Measurements from ENCODE around the gene FGFR3. TPM values are rescaled to one million over a fixed set of nuclear protein-coding genes. Genes with fewer than 3 reads are reported as not detected.

The FGFR3 gene
- total RNA-seq, 3 donors from 2014 or later = 25.5 to 79.1 (median 31.2) TPM

DNA sequence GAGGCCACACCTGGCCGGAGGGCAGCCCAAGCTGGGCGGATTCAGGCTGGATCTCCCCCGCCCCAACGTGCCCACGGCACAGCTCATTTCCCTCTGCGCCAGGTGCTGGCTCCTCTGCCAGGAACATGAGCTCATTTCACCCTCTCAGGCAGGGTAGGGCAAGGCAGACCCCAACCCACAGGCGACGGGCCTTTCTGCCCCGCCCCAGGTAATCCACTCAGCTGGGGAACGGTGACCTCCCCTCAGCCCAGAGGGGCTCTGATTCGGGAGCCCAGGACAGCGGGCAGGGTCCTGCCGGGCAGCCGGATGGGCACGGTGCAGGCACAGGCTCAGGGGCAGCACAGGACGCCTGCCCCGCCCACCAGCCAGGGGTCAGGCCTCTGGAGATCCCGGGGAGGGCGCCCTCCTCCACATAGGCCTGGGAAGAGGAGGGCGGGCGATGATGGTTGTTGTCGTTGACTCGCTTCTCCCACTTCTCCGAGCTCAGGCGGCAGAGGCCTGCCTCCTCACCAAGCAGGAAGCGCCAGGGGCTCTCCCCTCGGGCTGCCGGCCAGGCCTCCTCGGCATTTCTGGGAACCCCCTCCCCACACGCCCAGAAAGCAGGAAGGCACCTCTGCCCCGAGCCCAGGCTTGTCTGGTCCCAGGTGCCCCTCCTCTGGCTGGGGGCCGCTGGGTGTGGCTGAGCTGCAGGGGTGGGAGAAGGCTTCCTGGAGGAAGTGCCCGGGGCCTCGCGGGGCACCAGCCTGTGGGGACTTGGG lies 40.6 kb upstream of the FGFR3 start:
- intact Hi-C loops (cut with DNase I, micrococcal nuclease) = loop anchor here in 1 of 2 donors (10.0 kb wide), 1 partner anchor 52 kb away; no protein-coding TSS in a partner anchor
- Histone ChIP-seq H3K9me3 (no peaks in the 10 kb centered on the region), H3K4me1 (ENCODE audit: low read depth) (peaks cover 8% of the 10 kb centered on the region), H3K36me3 (ENCODE audit: low read depth) (no peaks in the 10 kb centered on the region), H3K4me3 (no peak overlapping the region)
- DNase-seq = peak in 2 of 3 donors; percentile 39 to 57
- TF ChIP-seq, protein P1, sequence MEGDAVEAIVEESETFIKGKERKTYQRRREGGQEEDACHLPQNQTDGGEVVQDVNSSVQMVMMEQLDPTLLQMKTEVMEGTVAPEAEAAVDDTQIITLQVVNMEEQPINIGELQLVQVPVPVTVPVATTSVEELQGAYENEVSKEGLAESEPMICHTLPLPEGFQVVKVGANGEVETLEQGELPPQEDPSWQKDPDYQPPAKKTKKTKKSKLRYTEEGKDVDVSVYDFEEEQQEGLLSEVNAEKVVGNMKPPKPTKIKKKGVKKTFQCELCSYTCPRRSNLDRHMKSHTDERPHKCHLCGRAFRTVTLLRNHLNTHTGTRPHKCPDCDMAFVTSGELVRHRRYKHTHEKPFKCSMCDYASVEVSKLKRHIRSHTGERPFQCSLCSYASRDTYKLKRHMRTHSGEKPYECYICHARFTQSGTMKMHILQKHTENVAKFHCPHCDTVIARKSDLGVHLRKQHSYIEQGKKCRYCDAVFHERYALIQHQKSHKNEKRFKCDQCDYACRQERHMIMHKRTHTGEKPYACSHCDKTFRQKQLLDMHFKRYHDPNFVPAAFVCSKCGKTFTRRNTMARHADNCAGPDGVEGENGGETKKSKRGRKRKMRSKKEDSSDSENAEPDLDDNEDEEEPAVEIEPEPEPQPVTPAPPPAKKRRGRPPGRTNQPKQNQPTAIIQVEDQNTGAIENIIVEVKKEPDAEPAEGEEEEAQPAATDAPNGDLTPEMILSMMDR (IDR thresholded peaks at IDR 0.05) = no peak
- ATAC-seq = peak; percentile 52

DNA sequence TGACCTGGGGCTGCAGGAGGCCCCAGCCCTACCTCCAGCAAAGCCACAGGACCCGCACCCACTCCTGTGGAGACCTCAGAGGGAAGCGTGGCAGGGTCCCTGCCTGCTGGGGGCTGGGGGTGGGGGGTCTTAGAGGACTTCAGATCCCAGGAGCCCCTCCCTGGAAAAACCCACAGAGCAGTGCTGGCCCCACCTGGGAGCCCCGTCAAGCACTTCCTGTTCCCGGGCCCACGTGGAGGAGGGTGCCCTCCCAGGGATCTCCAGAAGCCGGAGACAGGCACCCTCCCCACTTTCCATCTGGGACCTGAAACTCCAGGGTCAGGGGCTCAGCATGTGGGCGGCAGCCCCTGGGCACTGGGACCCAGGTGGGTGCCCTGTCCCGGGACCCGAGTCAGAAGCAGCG lies 39.8 kb upstream of the FGFR3 start:
- no peak overlapping the region for H3K4me3 ChIP-seq

GRCh38 chr4:1753697-1754311 lies 39.3 kb upstream of the FGFR3 start:
- no peak for DNase-seq
- TF ChIP-seq, protein P1 (IDR thresholded peaks at IDR 0.05) = no peak
- Histone ChIP-seq H3K36me3 (ENCODE audit: low read depth) (no peaks in the 10 kb centered on the region), H3K4me3 (no peak overlapping the region), H3K9me3 (no peaks in the 10 kb centered on the region), H3K4me1 (ENCODE audit: low read depth) (peaks cover 6% of the 10 kb centered on the region)
- ATAC-seq = no peak
- intact Hi-C loops (cut with DNase I, micrococcal nuclease) = loop anchor here in 1 of 2 donors (10.0 kb wide), 1 partner anchor 51 kb away; no protein-coding TSS in a partner anchor

More for the DNA sequence above, 39.8 kb upstream of the FGFR3 start:
- no peaks in the 10 kb centered on the region for H3K36me3 ChIP-seq (ENCODE audit: low read depth)
- peaks cover 8% of the 10 kb centered on the region for H3K4me1 ChIP-seq (ENCODE audit: low read depth)
- H3K9me3 ChIP-seq = no peaks in the 10 kb centered on the region
- DNase-seq = no peak
- intact Hi-C loops (cut with DNase I, micrococcal nuclease) = loop anchor here in 1 of 2 donors (10.0 kb wide), 1 partner anchor 52 kb away; no protein-coding TSS in a partner anchor
- TF ChIP-seq, protein P1 (IDR thresholded peaks at IDR 0.05) = no peak
- no peak for ATAC-seq

DNA sequence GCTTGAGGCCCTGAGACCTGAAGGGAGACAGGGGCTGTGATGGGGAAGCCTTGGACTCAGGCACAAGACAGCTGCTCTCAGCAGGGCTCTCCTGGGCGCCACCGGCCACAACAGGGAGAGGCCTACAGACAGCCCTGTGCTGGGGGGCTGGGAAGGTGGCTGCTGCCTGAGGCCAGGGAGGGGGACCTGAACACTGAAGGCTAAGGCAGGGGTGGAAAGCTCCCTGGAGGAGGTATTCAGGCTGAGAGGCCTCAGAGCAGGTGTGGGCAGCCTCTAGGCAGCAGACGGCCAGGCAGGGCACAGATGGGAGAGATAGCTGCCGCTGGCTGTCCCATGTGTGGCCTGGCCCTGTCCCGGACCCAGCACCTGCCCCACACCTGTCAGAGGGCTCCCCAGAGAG lies 38.8 kb upstream of the FGFR3 start:
- intact Hi-C loops (cut with DNase I, micrococcal nuclease) = loop anchor here in 1 of 2 donors (10.0 kb wide), 1 partner anchor 50 kb away; no protein-coding TSS in a partner anchor
- TF ChIP-seq, protein P1 (IDR thresholded peaks at IDR 0.05) = no peak
- ATAC-seq = no peak

DNA sequence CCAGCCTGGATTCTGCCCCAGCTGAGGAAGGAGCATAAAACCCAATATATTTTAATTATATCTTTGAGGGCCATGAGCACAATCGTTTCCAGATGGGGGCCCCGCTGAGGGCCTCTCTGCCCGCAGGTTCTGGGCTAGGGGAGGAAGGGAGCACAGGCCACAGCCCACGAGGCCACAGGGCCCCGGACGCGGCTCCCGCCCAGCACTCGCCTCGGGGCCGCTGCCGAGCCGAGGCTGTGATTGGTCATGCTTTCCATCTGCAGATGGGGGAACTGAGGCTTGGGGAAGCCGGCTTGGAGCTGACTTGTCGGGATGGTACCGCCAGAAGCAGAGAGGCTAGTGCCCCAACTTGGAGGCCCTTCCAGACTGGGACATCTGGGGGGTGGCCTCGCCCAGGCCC lies 37.8 kb upstream of the FGFR3 start:
- Histone ChIP-seq H3K9me3 (no peaks in the 10 kb centered on the region), H3K4me1 (ENCODE audit: low read depth) (peaks cover 6% of the 10 kb centered on the region), H3K4me3 (no peak overlapping the region), H3K36me3 (ENCODE audit: low read depth) (no peaks in the 10 kb centered on the region)
- no peak for DNase-seq
- no peak for ATAC-seq
- TF ChIP-seq, protein P1 (IDR thresholded peaks at IDR 0.05) = no peak
- intact Hi-C loops (cut with DNase I, micrococcal nuclease) = loop anchor here in 1 of 2 donors (10.0 kb wide), 1 partner anchor 50 kb away; no protein-coding TSS in a partner anchor

More for the DNA sequence above, 38.8 kb upstream of the FGFR3 start:
- DNase-seq = no peak
- Histone ChIP-seq H3K36me3 (ENCODE audit: low read depth) (no peaks in the 10 kb centered on the region), H3K9me3 (no peaks in the 10 kb centered on the region), H3K4me1 (ENCODE audit: low read depth) (peaks cover 6% of the 10 kb centered on the region), H3K4me3 (no peak overlapping the region)

Data from mucosa of descending colon (tissue), 3 donors.